ENCODE data around the gene TBX2. TPM values are rescaled to one million over a fixed set of nuclear protein-coding genes. Genes with fewer than 3 reads are reported as not detected.
"Not testable (repeated sequence)": the region's sequence is repeated elsewhere in the genome, so short reads cannot be mapped to it uniquely, and the experiment has no call there.

Gene TBX2
- total RNA-seq, 1 donor from 2014 or later, result 8.6 TPM

- no peak overlapping the region for H3K4me3 Mint-ChIP-seq (ENCODE audit: unreplicated experiment)
- TF ChIP-seq CTCF (IDR thresholded peaks at IDR 0.05), result no peak
- no peak for DNase-seq (ENCODE audit: low spot score)
- H3K27me3 Mint-ChIP-seq (ENCODE audit: low read depth), result peaks cover 20% of the 10 kb centered on the region
- H3K36me3 Mint-ChIP-seq (ENCODE audit: low read depth), result peaks cover 13% of the 10 kb centered on the region
- peaks cover 26% of the 10 kb centered on the region for H3K9me3 Mint-ChIP-seq (ENCODE audit: low read depth)
- peak overlapping the region; percentile 57 for H3K27ac Mint-ChIP-seq (ENCODE audit: unreplicated experiment)
- no peaks in the 10 kb centered on the region for H3K4me1 Mint-ChIP-seq (ENCODE audit: low read depth)
Measured at GRCh38 chr17:61440697-61441096, 41.1 kb downstream of the TBX2 start.

GRCh38 chr17:61441507-61441906, 41.9 kb downstream of the TBX2 start:
- Mint-ChIP-seq H3K27me3 (ENCODE audit: low read depth) (peaks cover 18% of the 10 kb centered on the region), H3K9me3 (ENCODE audit: low read depth) (peaks cover 18% of the 10 kb centered on the region), H3K36me3 (ENCODE audit: low read depth) (peaks cover 13% of the 10 kb centered on the region)
- not testable (repeated sequence) for H3K4me1 Mint-ChIP-seq (ENCODE audit: low read depth); DNase-seq (ENCODE audit: low spot score); H3K4me3 Mint-ChIP-seq (ENCODE audit: unreplicated experiment); H3K27ac Mint-ChIP-seq (ENCODE audit: unreplicated experiment)

GRCh38 chr17:61442136-61442775, 42.6 kb downstream of the TBX2 start:
- peaks cover 15% of the 10 kb centered on the region for H3K27me3 Mint-ChIP-seq (ENCODE audit: low read depth)
- peaks cover 9% of the 10 kb centered on the region for H3K36me3 Mint-ChIP-seq (ENCODE audit: low read depth)
- no peak overlapping the region for H3K4me3 Mint-ChIP-seq (ENCODE audit: unreplicated experiment)
- H3K27ac Mint-ChIP-seq (ENCODE audit: unreplicated experiment), result no peak overlapping the region
- peaks cover 13% of the 10 kb centered on the region for H3K9me3 Mint-ChIP-seq (ENCODE audit: low read depth)
- TF ChIP-seq CTCF (IDR thresholded peaks at IDR 0.05), result no peak
- DNase-seq (ENCODE audit: low spot score), result no peak
- no peaks in the 10 kb centered on the region for H3K4me1 Mint-ChIP-seq (ENCODE audit: low read depth)

GRCh38 chr17:61442878-61443474, 43.3 kb downstream of the TBX2 start:
- Mint-ChIP-seq H3K9me3 (ENCODE audit: low read depth) (peaks cover 8% of the 10 kb centered on the region), H3K4me3 (ENCODE audit: unreplicated experiment) (no peak overlapping the region), H3K36me3 (ENCODE audit: low read depth) (peaks cover 8% of the 10 kb centered on the region), H3K4me1 (ENCODE audit: low read depth) (no peaks in the 10 kb centered on the region), H3K27ac (ENCODE audit: unreplicated experiment) (no peak overlapping the region), H3K27me3 (ENCODE audit: low read depth) (peaks cover 11% of the 10 kb centered on the region)
- no peak for TF ChIP-seq CTCF (IDR thresholded peaks at IDR 0.05)
- no peak for DNase-seq (ENCODE audit: low spot score)

GRCh38 chr17:61443475-61443882, 43.8 kb downstream of the TBX2 start:
- H3K4me1 Mint-ChIP-seq (ENCODE audit: low read depth), result no peaks in the 10 kb centered on the region
- DNase-seq (ENCODE audit: low spot score), result no peak

More at GRCh38 chr17:61443475-61443882, 43.8 kb downstream of the TBX2 start:
- H3K9me3 Mint-ChIP-seq (ENCODE audit: low read depth), result peaks cover 8% of the 10 kb centered on the region
- peaks cover 8% of the 10 kb centered on the region for H3K36me3 Mint-ChIP-seq (ENCODE audit: low read depth)
- no peak overlapping the region for H3K4me3 Mint-ChIP-seq (ENCODE audit: unreplicated experiment)
- H3K27ac Mint-ChIP-seq (ENCODE audit: unreplicated experiment), result no peak overlapping the region
- peaks cover 11% of the 10 kb centered on the region for H3K27me3 Mint-ChIP-seq (ENCODE audit: low read depth)
- no peak for TF ChIP-seq CTCF (IDR thresholded peaks at IDR 0.05)
